GM12878 (cell line): ENCODE results near the gene CTSC. TPM values are rescaled to one million over a fixed set of nuclear protein-coding genes. Genes with fewer than 3 reads are reported as not detected.
A peak's percentile ranks its signal among the peaks of the same experiment; 100 is the strongest.

Experiments
- ATF7 ChIP-seq: fragments of 450-650 bp; IDR thresholded peaks from 2 replicates; pipeline ENCODE4 v1.6.1; 2016; ENCODE audit warnings: low read depth, mild to moderate bottlenecking
- CBX3 ChIP-seq: fragments of 200-600 bp; sonication (generic); IDR thresholded peaks from 2 replicates; pipeline ENCODE4 v1.6.1; 2016; ENCODE audit warnings: low read depth, borderline replicate concordance
- CBX5 ChIP-seq: sonication (generic); IDR thresholded peaks from 2 replicates; pipeline ENCODE4 v1.6.1; 2016; ENCODE audit warnings: low read depth, moderate library complexity, mild to moderate bottlenecking, inconsistent platforms
- CHD2 ChIP-seq: IDR thresholded peaks from 2 replicates; pipeline ENCODE4 v1.6.1; 2011; ENCODE audit warnings: low read depth, low read length, improper control_type of control experiment, borderline replicate concordance
- E2F8 ChIP-seq: fragments of 450-650 bp; IDR thresholded peaks from 2 replicates; pipeline ENCODE4 v1.6.1; 2018; ENCODE audit warnings: mild to moderate bottlenecking, low read depth, moderate library complexity; ENCODE audit not compliant: partially characterized antibody
- EP300 ChIP-seq, 2 experiments: fragments of 150-350 bp in 1 of 2; IDR thresholded peaks; 2 replicates each; pipeline ENCODE4 v1.6.1; 2011 to 2012; ENCODE audit warnings: low read depth in 2 of 2, low read length in 2 of 2, borderline replicate concordance in 1 of 2, improper control_type of control experiment in 1 of 2, inconsistent platforms in 1 of 2; ENCODE audit not compliant: control insufficient read depth in 1 of 2
- ETV6 ChIP-seq, 2 experiments: fragments of 450-650 bp in 1 of 2; IDR thresholded peaks in 1 of 2; conservative IDR thresholded peaks in 1 of 2; 2 replicates each; pipeline ENCODE4 v1.6.1; 2014; ENCODE audit warnings: antibody characterized with exemption in 1 of 2, borderline replicate concordance in 1 of 2, low read depth in 1 of 2, mild to moderate bottlenecking in 1 of 2, moderate library complexity in 1 of 2
- FOXK2 ChIP-seq: fragments of 450-650 bp; IDR thresholded peaks from 2 replicates; pipeline ENCODE4 v1.6.1; 2017; ENCODE audit warnings: mild to moderate bottlenecking, moderate library complexity
- FOXM1 ChIP-seq: IDR thresholded peaks from 2 replicates; pipeline ENCODE4 v1.6.1; 2012; ENCODE audit warnings: low read depth, mild to moderate bottlenecking, inconsistent platforms, low read length, moderate library complexity
- IKZF1 ChIP-seq: fragments of 450-650 bp; conservative IDR thresholded peaks from 2 replicates; pipeline ENCODE4 v1.6.1; 2017; ENCODE audit warnings: antibody characterized with exemption, mild to moderate bottlenecking
- MEF2A ChIP-seq: IDR thresholded peaks from 2 replicates; pipeline ENCODE4 v1.6.1; 2011; ENCODE audit warnings: low read depth, mild to moderate bottlenecking, low read length, moderate library complexity; ENCODE audit not compliant: insufficient read depth
- NFIC ChIP-seq: IDR thresholded peaks from 2 replicates; pipeline ENCODE4 v1.6.1; 2012; ENCODE audit warnings: low read depth, mild to moderate bottlenecking, inconsistent platforms, low read length, moderate library complexity
- PML ChIP-seq: IDR thresholded peaks from 2 replicates; pipeline ENCODE4 v1.6.1; 2012; ENCODE audit warnings: low read length, inconsistent platforms
- POLR2AphosphoS2 ChIP-seq: IDR thresholded peaks from 2 replicates; pipeline ENCODE4 v1.6.1; 2011; ENCODE audit warnings: low read depth, mild to moderate bottlenecking, low read length, improper control_type of control experiment, moderate library complexity
- RUNX3 ChIP-seq: IDR thresholded peaks from 2 replicates; pipeline ENCODE4 v1.6.1; 2012; ENCODE audit warnings: low read length, inconsistent platforms
- SREBF2 ChIP-seq: IDR thresholded peaks from 2 replicates; pipeline ENCODE4 v1.6.1; 2012; ENCODE audit warnings: mild to moderate bottlenecking, low read length
- SUPT20H ChIP-seq: IDR thresholded peaks from 2 replicates; pipeline ENCODE4 v1.6.1; 2011; ENCODE audit warnings: low read depth, mild to moderate bottlenecking, low read length, moderate library complexity, borderline replicate concordance; ENCODE audit not compliant: control insufficient read depth
- YBX1 ChIP-seq: fragments of 450-650 bp; IDR thresholded peaks from 2 replicates; pipeline ENCODE4 v1.6.1; 2016; ENCODE audit warnings: antibody characterized with exemption
- ZBTB33 ChIP-seq: fragments of 450-650 bp; IDR thresholded peaks from 2 replicates; pipeline ENCODE4 v1.6.1; 2017; ENCODE audit warnings: mild to moderate bottlenecking
- ZNF687 ChIP-seq: fragments of 450-650 bp; IDR thresholded peaks from 2 replicates; pipeline ENCODE4 v1.6.1; 2017; ENCODE audit warnings: mild to moderate bottlenecking, moderate library complexity
- polyA plus RNA-seq, 11 experiments: library from polyadenylated mRNA; depleted of rRNA in 4 of 11; unstranded in 6 of 11; stranded (reverse) in 5 of 11; fragments of >200 nt; fragmentation: Nextera tagmentation in 4 of 11; fragmentation: Illumina TruSeq in 1 of 11; extraction: Ambion mirVana in 4 of 11; extraction: Trizol in 1 of 11; gene quantifications; 1 replicate in 1 of 11; 2 replicates in 10 of 11; pipeline versions ENCODE4 v1.2.1 to v1.2.3, GENCODE V29; 2011 to 2016; ENCODE audit warnings: inconsistent platforms in 2 of 11, missing spikeins in 2 of 11, low read depth in 1 of 11
- total RNA-seq, 4 experiments: library from RNA; depleted of rRNA in 3 of 4; stranded (reverse); fragments of >200 nt in 3 of 4; fragmentation: Illumina TruSeq in 1 of 4; extraction: Trizol in 1 of 4; gene quantifications; 2 replicates each; pipeline versions ENCODE4 v1.2.1 to v1.2.3, GENCODE V29; 2013 to 2021
- TF ChIP-seq, protein P1 (sequence below): IDR thresholded peaks from 2 replicates; pipeline ENCODE4 v1.6.1; 2012; ENCODE audit warnings: low read length, inconsistent platforms

The CTSC gene
- total and polyA plus RNA-seq, 10 of the 15 experiments (the other 5 are each of a cell fraction or from before 2014, with no cell fraction given) = 289 to 1,123 (median 430) TPM

DNA sequence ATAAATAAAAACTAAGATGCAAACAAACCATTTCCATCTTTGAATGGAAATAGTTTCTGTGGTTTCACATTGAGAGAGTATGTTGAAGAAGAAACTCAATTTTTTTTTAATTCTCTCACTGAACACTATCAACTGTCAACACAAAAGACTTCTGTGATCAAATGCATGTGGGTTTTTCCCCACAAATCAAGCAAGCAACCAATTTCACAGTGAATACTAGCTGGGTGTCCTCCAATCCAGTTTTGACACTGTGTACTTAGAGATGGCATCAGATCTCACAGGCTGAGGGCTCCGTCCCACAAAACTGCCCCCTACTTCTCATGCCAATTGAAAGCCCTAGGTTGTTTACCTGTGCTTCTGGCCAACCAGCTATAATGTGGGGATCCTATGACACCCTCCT is 34.5 kb downstream of the CTSC start (continued):
- TF ChIP-seq ZBTB33 (no peak), CBX5 (no peak), ATF7 (no peak), ZNF687 (peak; percentile 34; the same call in 1 of the 2 replicates), YBX1 (no peak), FOXM1 (no peak), FOXK2 (no peak), EP300 (IDR thresholded peaks at IDR 0.05; ENCODE audit: borderline replicate concordance in 1 of 2, control insufficient read depth in 1 of 2, low read depth in 2 of 2, low read length in 2 of 2) (0 out of 4 replicates have a peak, but pooled peaks of 1 of the 2 experiments have one; percentile 43), NFIC (0 out of 2 replicates have a peak, but pooled peaks have one; percentile 52), RUNX3 (peak; percentile 71; the same call in 1 of the 2 replicates), ETV6 (conservative IDR thresholded peaks at IDR 0.05 in 1 of 2, IDR thresholded peaks at IDR 0.05 in 1 of 2; ENCODE audit: borderline replicate concordance in 1 of 2, low read depth in 1 of 2) (no peak), CHD2 (0 out of 2 replicates have a peak, but pooled peaks have one; percentile 32), E2F8 (no peak), MEF2A (no peak), POLR2AphosphoS2 (no peak), SREBF2 (no peak), PML (no peak), SUPT20H (no peak), CBX3 (no peak), IKZF1 (0 out of 2 replicates have a peak, but pooled peaks have one; percentile 22)
- TF ChIP-seq, protein P1, sequence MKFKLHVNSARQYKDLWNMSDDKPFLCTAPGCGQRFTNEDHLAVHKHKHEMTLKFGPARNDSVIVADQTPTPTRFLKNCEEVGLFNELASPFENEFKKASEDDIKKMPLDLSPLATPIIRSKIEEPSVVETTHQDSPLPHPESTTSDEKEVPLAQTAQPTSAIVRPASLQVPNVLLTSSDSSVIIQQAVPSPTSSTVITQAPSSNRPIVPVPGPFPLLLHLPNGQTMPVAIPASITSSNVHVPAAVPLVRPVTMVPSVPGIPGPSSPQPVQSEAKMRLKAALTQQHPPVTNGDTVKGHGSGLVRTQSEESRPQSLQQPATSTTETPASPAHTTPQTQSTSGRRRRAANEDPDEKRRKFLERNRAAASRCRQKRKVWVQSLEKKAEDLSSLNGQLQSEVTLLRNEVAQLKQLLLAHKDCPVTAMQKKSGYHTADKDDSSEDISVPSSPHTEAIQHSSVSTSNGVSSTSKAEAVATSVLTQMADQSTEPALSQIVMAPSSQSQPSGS = peak; percentile 38; the same call in 1 of the 2 replicates
